ENCODE data around the gene DET1.

DET1 gene

DNA sequence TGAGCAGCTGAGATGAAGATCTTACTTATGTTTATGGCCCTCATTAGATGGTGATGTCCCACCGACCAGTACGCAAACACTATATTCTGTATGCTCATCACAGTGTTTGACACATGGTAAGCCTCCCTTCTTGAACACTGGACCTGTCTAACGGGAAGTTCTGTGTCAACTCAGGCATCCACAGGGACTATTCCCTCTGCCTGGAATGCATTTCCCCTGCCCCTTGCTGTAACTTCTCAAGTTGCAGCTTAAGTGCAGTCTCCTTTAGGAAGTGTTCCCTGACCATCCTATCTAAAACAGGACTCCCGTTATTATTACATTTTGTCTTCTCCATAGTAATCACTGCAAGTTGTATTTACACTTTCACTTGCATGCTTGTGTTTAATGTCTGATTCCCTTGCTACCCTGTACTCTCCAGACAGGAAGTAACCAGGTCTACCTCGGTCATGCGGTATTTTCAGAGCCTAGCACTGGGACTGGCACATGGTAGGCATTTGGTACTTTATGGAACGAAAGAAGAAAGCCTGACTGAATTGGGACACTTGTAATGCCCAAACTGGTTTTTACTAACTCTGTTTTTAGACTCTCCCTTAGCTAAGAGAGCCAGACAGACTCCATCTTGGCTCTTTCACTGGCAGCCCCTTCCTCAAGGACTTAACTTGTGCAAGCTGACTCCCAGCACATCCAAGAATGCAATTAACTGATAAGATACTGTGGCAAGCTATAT is 8.7 kb downstream of the DET1 start:
- TF ChIP-seq, protein P1, sequence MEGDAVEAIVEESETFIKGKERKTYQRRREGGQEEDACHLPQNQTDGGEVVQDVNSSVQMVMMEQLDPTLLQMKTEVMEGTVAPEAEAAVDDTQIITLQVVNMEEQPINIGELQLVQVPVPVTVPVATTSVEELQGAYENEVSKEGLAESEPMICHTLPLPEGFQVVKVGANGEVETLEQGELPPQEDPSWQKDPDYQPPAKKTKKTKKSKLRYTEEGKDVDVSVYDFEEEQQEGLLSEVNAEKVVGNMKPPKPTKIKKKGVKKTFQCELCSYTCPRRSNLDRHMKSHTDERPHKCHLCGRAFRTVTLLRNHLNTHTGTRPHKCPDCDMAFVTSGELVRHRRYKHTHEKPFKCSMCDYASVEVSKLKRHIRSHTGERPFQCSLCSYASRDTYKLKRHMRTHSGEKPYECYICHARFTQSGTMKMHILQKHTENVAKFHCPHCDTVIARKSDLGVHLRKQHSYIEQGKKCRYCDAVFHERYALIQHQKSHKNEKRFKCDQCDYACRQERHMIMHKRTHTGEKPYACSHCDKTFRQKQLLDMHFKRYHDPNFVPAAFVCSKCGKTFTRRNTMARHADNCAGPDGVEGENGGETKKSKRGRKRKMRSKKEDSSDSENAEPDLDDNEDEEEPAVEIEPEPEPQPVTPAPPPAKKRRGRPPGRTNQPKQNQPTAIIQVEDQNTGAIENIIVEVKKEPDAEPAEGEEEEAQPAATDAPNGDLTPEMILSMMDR (IDR thresholded peaks at IDR 0.05; ENCODE audit: low read depth, low read length, missing control alignments): no peak
- no peak for DNase-seq (ENCODE audit: extremely low read depth, low read depth)
- H3K4me3 ChIP-seq (replicated peaks; ENCODE audit: low read depth, low read length): no peak overlapping the region

DNA sequence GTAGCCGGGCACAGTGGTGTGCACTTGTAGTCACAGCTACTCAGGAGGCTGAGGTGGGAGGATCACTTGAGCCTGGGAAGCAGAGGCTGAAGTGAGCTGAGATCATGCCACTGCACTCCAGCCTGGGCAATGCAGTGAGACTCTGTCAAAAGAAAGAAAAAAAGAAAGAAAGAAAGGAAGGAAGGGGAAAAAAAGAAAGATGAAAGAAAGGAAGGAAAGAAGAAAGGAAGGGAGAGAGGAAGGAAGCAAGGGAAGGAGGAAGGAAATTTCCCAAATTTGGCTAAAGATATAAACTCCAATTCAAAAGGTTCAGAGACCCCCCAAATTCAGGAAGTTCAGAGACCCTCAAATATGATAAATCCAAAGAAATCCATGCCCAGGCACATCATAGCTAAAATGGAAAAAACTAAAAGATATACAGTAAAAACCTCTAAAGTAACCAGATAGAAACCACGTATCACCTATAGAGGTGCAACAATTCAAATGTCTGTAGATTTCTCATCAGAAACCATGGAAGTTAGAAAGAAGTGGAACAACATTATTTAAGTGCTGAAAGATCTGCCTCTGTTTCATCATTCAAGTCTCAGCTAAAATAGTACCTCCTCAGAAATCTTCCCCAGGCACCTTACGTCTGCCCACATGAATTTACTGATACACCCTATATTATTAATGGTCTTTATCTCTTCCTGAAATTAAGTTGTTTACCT is 10.7 kb downstream of the DET1 start:
- TF ChIP-seq, protein P1 (IDR thresholded peaks at IDR 0.05; ENCODE audit: low read depth, low read length, missing control alignments): no peak
- H3K4me3 ChIP-seq (replicated peaks; ENCODE audit: low read depth, low read length): no peak overlapping the region
- no peak for DNase-seq (ENCODE audit: extremely low read depth, low read depth)

DNA sequence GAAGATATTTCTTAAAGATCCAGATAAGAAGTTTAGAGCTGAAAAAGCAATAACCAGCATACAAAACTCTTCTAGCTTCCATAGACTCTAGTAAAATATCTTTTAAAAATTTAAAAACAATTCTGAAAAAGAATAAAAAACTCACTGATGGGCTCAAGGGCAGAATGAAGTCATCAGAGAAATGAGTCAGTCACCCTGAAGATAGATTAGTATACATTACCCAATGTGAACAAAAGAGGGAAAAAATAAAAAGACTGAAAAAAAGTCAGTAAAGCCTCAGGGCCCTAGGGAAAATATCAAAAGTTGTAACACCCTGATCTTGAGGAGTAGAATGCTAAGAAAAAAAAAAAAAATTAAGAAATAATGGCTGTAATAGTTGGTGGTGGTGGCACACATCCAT is 11.4 kb downstream of the DET1 start:
- no peak for DNase-seq (ENCODE audit: extremely low read depth, low read depth)
- TF ChIP-seq, protein P1 (IDR thresholded peaks at IDR 0.05; ENCODE audit: low read depth, low read length, missing control alignments): no peak
- H3K4me3 ChIP-seq (replicated peaks; ENCODE audit: low read depth, low read length): no peak overlapping the region

DNA sequence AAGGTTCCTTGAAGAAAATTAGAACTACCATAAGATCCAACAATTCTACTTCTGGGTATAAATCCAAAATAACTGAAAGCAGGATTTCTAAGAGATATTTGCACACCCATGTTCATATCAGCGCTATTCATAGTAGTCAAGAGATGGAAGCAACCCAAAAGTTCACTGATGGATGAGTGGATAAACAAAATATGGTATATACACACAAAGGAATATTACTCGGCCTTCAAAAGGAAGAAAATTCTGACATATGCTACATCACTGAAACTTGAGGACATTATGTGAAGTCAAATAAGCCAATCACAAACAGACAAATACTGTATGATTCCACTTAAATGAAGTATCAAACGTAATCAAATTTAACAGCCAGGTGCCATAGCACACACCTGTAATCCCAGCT is 13.1 kb downstream of the DET1 start:
- DNase-seq (ENCODE audit: extremely low read depth, low read depth): no peak
- no peak overlapping the region for H3K4me3 ChIP-seq (replicated peaks; ENCODE audit: low read depth, low read length)
- TF ChIP-seq, protein P1 (IDR thresholded peaks at IDR 0.05; ENCODE audit: low read depth, low read length, missing control alignments): no peak

DNA sequence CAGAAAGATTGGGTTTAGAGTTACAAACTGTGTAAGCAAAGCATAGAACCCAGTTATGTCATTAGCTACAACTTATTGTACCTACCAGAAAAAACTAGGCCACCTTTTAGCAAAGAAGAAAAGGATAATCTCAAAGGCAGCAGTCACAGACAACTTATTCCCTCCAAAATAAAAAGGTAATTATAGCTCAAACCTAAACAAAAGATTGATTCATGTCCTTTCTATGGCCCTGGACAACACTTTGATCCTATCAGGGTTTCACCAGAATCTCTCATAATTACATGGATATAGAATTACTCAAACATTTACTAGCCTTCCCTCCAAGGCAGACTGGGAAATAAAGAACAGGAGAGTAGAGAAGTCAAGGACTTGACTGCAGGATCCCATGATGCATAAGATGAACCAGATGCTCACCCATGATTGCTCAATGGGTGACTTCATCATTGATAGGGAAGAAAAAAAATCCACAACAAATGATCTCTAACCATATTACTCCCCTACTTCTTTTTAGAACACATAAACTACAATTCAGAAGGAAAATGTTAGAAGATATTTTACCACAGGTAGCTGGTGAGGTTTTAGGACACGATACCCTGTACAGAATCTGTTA is 17.4 kb downstream of the DET1 start:
- DNase-seq (ENCODE audit: extremely low read depth, low read depth): no peak
- TF ChIP-seq, protein P1 (IDR thresholded peaks at IDR 0.05; ENCODE audit: low read depth, low read length, missing control alignments): no peak
- no peak overlapping the region for H3K4me3 ChIP-seq (replicated peaks; ENCODE audit: low read depth, low read length)

DNA sequence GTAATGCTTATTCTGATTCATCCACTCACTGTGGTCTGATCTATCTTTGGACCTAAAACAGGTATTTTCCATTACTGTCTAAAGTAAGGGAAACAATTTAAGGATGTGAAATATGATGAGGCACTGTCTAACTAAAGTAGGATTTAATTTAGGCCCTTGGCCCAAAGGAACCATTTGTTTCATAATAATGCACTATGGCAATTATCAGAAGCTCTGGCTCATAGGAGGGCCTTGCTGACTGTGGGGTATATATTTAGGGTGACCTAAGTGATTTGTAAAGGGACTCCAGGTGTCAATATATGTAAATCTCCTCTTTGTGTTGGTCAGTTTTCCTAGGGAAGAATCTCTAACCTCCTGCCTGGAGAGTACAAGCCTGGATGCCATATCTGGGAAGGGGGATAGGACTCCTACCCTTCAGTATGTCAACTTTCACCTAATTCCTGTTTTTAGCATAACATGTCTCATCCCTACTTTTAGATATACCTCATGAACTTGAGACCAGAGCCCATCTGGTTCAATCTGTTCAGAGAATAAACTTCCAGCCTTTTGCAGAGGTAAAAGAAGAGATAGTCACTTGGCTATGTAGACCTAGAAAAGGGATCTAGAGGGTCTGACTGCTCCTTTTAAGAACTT is 20.1 kb downstream of the DET1 start:
- H3K4me3 ChIP-seq (replicated peaks; ENCODE audit: low read depth, low read length): no peak overlapping the region
- no peak for DNase-seq (ENCODE audit: extremely low read depth, low read depth)
- TF ChIP-seq, protein P1 (IDR thresholded peaks at IDR 0.05; ENCODE audit: low read depth, low read length, missing control alignments): no peak

Data from HFF-Myc (cell line).